A172 (cell line): Measurements from ENCODE around the gene CDH24. TPM values are rescaled to one million over a fixed set of nuclear protein-coding genes. Genes with fewer than 3 reads are reported as not detected.
"Not testable (repeated sequence)": the region's sequence is repeated elsewhere in the genome, so short reads cannot be mapped to it uniquely, and the experiment has no call there.

Experiments used
- DNase-seq: peaks from one replicate; pipeline ENCODE4 v3.0.0-alpha.2; 2015; ENCODE audit warnings: low spot score
- total RNA-seq: library from RNA; depleted of rRNA; stranded (reverse); fragments of >200 nt; shearing (Covaris generic); gene quantifications from 2 replicates; pipeline ENCODE4 v1.2.3, GENCODE V29; 2014

The CDH24 gene
- total RNA-seq, 1 experiment from 2014 or later, result 2.8 TPM

DNA sequence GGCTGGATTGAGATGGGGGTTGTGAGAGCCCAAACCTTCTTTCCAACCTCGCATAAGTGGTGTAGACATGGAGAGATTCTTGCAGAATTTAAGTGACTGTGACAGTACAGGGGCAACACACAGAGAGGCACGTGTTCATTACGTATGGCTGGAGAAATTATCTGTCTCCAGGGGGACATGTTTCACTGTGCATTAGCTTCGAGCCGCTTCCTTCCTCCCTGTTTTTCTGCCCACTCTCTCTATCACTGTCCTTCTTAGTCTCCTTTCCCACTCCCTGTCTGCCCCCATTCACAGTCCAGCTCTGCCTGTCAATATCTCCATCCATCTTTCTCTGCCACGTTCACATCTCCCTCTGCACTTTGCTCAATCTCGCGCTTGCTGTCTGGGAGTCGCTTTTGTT is 35.9 kb downstream of the CDH24 start:
- no peak for DNase-seq

DNA sequence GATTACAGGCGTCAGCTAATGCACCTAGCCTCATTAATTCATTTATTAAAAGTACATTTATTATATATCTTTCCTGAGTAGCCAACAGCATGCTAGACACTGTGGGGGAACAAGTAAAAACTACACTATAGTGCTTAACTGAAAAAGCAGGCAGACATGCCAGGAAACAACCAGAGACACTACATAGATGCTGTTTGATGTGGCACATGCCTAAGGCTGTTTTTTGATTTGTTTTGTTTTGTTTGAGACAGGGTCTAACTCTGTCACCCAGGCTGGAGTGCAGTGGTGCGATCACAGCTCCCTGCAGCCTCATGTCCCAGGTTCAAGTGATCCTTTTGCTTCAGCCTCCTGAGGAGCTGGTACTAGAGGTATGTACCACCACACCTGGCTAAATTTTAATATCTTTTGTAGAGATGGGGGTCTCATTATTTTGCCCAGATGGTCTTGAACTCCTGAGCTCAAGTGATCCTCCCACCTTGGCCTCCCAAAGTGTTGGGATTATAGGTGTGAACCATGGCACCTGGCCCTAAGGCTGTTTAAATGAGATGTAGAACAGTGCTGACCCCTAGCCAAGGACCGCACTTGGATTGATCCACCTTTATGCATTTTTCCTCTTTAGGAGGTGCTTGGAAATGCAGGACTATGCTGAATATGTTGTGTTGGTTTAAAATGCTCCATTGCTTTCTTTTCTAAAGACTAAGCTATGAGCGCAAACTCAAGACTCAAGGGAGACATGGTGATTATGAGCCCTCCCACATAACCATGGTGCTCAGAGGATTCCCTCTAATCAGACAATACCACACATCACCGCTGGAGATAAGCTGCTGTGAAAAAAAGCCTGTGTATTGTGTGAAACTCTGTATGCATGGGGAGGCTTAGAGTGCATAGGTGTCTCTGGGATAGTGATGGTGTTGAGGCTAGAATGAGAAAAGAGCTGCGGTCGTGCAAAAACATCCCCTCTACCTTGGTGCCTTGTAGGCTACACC is 36.9 kb downstream of the CDH24 start:
- no peak for DNase-seq

DNA sequence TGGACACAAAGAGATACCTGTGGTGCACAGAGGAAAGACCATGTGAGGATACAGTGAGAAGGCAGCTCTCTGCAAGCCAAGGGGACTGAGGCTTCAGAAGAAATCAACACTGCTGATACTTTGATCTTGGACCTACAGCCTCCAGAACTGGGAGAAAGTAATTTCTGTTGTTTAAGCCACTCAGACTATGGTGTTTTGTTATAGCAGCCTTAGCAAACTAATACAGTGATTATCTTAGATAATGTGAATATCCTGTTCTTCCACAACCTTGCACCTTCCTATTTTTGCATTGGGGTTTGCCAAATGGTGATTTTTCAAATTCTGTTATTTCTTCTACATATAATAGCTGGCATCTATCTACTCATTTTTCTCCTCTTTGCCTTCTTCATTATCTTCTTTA is 39.2 kb downstream of the CDH24 start:
- no peak for DNase-seq

DNA sequence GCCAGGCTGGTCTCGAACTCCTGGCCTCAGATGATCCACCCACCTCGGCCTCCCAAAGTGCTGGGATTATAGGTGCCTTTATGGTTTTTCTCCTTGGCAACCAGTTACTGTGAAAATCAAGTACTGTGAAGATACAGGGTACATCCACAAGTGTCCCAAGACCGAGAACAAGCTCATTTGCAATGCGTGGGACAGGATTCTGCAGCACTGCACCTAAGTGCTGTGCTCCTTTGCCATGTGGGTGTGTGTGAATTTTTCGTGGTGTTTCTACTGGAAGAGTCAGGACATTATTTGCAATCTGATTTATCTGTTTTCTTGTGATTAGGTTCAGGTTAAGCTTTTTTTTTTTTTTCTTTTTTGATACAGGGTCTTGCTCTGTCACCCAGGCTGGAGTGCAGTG is 40.2 kb downstream of the CDH24 start:
- no peak for DNase-seq

DNA sequence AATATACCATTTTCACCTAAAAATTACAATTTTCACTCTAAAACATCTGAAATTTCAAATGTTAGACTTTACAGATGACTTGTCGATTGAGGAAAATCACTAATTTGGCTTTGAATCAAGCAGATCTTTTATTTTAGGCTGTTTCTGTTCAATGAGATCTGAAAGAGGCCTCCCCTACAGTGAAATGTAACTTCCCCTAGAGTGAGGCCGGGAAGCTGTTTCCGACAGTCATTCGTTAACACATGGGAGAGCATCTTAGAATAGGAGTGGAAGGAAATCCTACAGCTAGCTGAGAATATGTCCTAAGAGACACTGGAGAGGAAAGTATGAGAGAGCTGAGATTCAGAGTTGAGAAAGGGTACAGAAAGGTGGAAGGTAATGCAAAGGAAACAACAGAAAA is 41.7 kb downstream of the CDH24 start:
- DNase-seq, result no peak

DNA sequence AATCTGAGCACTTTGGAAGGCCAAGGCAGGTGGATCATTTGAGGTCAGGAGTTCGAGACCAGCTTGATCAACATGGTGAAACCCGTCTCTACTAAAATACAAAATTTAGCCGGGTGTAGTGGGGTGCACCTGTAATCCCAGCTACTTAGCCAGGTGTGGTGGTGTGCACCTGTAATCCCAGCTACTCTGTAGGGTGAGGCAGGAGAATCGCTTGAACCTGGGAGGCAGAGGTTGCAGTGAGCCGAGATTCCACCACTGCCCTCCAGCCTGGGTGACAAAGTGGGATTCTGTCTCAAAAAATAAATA is 43.6 kb downstream of the CDH24 start:
- not testable (repeated sequence) for DNase-seq

DNA sequence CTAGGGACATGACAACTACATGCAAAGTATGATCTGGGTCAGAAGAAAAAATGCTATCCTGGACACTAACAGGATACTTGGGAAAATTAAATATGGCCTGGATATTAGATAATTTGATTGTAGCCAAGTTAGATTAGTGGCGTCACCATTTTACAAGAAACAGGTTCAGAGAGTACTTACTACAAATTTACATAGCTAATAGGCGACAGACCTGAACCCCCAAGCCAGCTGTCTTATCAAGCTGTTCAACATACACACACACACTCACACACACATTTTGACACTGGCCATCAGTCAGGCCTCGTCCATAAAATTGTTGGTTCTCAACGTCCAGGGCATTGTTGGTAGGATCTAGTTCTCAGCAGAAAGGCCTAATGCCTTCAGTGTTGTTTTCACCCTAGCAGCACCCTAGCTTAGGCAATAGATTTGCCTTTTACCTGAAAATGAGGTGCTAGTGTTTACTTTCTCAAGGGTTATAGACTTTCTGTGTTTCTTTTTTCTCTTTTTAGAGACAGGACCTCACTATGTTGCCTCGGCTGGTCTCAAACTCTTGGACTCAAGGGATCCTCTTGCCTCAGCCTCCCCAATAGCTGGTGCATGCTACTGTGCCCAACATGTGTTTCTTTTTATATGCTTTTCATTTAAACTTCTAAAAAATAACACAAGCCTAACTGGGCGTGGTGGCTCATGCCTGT is 44.1 kb downstream of the CDH24 start:
- DNase-seq, result no peak

DNA sequence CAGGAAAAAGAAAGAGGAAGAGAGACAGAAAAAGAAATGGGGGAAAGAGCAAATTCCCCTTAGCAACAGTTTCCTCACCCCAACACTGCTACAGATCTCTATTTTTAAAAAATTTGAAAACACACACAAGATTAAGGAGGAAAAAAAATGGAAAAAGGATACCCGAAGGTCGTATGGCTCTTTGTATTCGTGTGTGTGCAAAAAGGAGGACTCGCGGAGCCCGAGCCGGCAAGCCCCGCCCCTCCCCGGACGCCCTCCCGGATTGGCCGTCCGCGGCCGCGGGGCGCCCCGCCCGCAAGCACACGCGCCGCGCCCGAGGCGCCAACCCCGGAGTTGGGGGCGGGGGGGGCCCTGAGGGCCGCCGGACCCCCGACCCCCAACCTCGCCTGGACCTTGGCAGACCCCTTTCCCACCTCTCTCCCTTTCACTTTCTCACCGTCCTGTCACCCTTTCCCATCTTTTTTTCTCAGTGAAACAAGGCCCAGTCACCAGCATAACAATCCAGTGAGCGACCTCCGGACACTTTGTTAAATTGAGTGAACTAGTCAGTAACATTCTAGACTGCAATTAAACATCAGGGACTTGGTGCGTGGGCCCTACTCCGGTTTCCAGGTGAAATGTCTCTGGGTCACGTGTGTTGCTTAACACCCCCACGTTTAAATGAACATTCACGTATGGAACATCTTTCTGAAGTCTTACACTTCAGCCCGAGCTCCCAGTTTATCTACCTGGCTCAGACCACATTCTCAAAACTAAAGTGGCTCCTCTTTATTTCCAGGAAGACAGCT is 47.2 kb downstream of the CDH24 start, which contains the start of gene C14orf93:
Gene C14orf93 (minus strand): TSS at position 205 of the 788 bp plus-strand sequence. CDS start 11,120 bp downstream, outside the sequence.
- DNase-seq, result peak; percentile 16

DNA sequence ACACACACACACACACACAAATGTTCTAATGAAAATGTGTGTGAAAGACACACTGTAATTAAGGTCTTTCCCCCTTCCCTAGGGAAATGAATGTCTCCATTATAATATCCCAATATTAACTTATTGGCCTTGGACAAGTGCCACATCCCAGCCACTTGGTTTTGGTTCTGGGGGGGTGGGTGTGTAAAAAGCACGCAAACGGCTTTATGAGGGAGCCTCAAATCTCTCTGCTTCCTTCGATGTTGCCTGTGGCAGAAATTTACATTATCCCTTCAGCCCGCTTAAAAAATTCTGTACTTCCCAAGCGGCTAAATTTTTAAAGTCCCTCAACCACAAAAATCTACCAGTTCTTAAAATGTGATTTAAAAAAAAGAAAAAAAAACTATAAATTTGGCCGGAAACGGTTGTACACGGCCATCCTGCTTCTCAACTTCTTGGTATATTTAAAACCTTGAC is 47.8 kb downstream of the CDH24 start:
- no peak for DNase-seq

DNA sequence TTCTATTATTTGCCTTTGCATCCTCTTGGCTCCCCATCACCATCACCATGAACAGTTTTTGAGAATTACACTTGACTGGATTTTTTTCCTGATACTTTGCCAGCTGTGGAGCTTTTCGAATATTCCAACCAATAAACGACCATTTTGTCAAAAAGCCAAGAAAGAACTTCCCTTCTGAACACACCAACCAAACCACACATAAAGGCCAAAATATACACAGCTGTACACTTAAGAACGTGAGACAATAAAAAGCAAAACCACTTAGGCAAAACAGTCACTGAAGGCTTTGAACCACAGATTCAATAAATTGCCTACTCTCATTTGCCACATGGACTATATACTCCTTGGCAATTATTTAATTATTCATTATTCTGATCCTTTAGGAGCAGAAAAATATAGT is 48.5 kb downstream of the CDH24 start:
- no peak for DNase-seq

DNA sequence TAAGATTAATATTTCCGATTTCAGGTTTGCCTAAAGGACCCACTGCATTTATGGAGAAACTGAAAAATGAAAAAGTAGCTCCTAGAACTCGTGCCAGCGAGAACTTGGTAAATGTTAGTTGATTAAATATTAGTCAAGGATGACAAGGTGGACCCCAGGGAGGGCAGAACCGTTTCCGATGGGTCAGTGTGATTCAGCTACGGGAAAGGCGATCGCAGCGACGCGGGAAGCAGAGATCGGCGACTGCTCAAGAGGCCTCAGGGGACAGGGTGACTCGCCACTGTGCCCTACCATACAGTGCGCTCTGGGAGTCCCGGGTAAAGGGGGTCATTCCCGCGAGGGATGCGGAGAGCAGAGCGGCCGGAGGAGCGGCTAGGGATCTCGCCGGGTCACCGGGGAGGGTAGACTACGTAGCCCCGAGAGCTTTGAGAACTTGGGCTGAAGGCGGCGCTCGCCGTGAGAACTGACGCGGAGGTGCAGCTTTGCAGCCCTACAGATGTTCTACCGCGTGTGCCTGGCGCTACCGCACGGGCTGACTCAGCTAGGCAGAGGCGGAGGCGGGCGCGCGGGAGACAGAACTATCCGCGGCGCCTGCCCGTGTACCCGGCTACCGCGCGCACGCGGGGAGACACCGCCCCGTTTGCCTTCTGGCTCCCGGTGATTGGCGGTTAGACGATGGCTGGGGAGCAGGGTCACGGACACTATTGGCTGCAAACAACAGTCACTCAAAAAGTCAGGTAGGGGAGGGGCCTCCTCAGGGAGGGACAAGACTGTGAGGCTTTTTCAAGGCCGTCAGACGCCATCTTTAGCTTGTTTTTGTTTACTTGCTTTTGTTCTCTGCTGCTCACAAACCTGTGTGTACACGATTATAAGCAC is 50.5 kb downstream of the CDH24 start:
- peak; percentile 86 for DNase-seq

DNA sequence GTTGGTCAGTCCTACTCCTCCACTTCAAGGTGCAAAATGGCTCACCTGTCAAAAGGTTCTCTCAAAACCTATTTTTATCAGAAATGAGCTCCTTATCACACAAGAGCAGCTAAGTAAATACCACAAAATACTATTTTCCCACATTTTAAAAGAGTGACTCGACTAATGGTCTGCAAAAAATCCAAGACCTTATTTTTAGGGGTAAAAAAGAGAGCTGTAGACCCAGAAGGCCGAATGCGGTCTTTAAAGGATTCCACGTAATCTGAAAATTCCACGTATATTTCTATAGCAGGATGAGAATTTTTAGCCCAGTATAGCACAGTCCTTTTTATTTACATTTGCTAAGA is 51.2 kb downstream of the CDH24 start:
- DNase-seq, result no peak

DNA sequence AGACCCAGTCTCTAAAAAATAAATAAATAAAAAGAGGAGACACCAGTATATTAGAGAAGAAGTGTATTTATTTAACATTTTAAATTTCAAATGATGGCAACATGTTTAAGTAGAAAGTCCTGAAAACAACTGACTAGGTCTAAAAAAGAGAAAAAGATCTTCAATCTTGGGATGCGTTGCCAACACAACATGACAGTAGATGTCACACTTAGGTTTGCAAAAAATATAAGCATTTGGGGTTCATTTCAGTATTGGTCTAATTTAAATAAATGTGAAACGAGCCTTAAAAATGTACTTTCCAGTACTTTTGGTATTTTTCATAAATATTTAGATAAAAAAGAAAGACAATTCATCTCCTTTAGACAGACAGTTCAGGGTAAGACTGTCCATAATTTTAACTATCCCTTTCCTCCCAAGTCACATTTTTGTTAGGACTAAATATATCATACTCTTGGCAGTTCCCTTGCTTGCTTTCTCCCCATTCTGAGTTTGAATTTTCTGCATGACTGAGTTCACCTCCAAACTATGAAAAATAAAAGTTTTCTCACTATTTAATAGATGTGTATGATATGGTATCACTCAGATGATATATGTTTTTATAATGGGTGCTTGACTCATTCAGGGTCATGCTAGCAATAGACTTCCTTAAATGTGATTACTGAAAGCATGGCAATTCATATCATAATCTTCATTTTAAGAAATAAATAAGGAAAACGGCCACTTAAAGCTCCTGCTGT is 51.7 kb downstream of the CDH24 start:
- no peak for DNase-seq

DNA sequence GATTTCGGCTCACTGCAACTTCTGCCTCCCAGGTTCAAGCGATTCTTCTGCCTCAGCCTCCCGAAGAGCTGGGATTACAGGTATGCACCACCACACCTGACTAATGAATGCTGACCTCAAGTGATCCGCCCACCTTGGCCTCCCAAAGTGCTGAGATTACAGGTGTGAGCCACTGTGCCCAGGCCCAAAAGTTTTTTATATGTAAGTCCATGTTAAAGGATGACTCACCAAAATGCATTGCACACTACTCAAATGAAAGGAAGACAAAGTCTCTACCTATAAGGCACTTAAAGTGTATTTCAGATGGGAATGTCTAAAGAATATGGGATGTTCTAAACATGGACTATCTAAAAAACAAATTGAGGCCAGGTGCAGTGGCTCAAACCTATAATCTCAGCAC is 53.0 kb downstream of the CDH24 start:
- not testable (repeated sequence) for DNase-seq

DNA sequence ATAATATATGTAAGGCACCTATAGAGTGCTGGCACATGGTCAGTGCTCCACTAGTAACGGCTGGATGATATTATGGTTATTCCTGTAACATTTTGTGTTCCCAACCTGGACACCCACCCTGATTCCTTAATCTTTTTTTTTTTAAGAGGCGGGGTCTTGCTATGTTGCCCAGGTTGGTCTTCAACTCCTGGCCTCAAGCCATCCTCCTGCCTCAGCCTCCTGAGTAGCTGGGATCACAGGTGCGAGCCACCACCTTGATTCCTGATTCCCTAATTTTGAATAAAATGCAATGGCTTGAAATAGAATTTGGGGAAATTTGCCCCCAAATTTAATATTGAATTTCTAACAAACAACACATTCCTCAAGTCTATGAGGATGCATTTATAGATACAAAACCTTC is 54.7 kb downstream of the CDH24 start:
- DNase-seq, result no peak

DNA sequence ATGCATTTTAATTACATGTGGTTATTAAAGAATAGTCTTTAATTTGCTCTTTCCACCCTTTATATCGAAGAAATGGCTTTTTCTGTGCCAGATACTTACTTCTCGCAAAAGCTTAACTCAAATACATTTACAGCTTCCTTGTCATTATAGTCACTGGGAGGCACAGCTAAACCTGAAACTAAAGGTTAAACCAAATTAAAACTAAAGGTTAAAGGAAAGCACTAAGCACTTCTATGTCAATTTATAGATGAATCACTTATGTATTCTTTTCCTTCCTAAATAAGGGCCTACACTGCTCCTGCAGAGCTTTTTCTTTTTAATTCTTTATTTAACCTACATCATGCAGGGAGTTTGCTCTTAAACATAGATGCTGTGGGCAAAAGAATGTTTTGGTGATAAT is 56.5 kb downstream of the CDH24 start:
- no peak for DNase-seq

DNA sequence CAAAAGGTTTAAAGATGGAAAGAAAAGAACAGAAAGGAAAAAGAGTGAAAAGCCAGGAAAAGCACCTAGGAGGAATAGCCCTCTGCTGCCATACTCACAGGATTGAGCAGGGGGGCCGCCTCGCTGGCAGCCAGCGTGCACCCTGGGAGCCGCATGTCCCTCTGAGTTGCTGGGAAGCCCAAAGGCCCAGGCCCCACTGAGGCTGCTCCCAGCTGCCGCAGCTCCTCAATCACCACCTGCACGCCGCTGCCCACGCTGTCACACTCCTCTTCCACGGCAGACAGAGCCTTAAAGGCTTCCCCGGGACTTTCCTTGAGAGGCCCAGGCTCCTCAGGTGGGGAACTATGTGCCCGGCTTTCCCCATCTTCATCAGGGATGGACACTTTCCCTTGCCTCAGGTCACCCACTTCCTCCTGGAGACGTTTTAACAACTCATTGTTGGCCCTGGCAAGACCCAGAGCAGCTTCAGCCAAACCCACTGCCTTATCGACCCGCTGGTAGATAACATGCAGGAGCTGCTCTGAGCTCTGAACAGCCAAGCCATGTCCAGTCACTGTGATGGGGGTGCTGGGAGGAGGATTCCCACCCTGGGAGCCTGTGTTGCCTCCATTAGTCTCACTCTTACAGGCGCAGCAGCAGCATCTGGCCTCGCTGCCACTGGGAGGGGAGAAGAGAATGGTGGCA is 58.8 kb downstream of the CDH24 start:
- no peak for DNase-seq

DNA sequence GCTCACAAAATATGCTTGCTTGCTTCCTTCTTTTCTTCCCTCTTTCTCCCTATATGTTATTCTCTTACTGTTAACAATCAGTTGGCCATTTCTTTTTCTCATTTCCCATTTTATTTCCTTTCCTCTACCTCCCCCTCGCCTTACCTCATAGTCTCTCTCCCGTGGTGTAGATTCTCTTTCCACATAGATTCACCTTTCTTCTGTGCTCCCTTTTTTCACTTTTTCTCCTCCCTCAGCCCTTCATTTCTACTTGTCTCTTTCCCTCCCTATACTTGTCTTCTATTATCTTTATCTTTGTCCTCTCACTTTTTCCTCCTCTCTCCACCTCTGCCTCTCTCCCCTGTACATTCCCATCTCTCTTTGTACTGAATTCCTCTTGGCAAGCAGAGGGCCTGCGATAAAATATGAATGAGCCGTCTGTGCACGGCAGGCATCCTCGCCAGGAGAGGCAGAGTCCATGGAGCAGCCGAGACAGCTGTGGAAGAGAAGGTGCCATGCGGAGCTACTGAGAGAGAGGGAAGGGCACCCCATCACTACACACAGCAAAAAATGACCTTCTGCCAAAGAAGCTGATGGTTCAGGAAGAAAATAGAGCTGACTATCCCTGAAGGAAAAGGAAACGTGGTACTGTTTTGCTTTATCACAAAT is 59.5 kb downstream of the CDH24 start:
- no peak for DNase-seq
